Suppressor macrophage (primary cell): Measurements from ENCODE around the gene SSC4D.

Experiments used
- DNase-seq, 4 experiments: peaks; one replicate each; pipeline ENCODE4 v3.0.0-alpha.2; 2020 to 2022

SSC4D gene

GRCh38 chr7:76353744-76354143 lies 55.8 kb downstream of the SSC4D start:
- no peak for DNase-seq

GRCh38 chr7:76352193-76352592 lies 57.3 kb downstream of the SSC4D start:
- DNase-seq, result peak in 1 of 4 experiments; percentile 25

DNA sequence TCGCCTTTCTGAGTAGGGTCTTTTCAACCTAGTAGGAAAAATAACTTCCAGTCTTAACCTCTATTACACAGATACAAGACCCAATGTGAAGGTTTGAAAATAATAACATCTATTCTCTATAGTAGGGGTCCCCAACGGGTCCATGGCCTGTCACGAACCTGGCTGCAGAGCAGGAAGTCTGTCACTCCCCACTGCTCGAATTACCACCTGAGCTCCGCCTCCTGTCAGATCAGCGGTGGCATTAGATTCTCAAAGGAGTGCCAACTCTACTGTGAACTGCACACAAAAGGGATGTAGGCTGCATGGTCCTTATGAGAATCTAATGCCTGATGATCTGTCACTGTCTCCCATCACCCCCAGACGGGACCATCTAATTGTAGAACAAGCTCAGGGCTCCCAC lies 58.1 kb downstream of the SSC4D start:
- no peak for DNase-seq

- no peak for DNase-seq
Measured at GRCh38 chr7:76349313-76349885, 60.1 kb downstream of the SSC4D start.

GRCh38 chr7:76347710-76348109 lies 61.8 kb downstream of the SSC4D start:
- DNase-seq, result no peak

DNA sequence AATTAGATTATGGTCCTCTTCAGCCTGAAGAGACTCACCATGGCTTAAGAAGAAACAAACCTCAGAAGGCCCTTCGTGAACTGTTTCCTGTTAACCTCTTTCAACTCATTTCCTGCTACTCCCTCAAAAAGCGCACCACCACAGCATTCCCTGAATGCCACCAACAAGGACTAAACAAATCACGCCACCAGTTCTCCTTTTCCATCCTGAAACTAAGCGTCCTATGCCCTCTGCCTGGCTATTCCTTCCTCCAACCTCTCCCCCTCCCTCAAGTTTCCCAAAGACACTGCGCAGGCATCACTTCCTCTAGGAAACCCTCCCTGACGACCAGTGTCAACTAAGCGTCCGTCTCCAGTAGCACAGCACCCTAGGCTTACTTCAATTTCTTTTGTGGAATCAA lies 62.7 kb downstream of the SSC4D start:
- DNase-seq, result peak; percentile 56 to 71 (median 60)

DNA sequence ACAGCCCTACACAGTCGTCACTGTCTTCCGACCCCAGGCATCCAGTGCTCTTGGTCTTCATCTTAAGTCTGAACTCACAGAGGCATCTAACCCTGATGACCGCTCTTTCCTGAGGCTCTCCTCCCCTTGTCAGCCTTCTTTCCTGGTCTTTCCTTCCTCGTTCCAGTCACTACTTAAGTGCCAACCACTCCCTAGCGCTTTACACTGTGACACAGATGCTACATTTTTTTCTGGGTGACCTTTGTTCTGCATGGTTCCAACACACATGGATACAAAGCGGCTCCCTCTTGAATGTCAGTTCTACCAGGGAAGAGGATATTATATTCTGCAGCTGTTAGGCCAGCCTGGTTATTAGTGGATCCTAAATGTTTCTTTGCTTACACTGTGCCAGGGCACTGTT lies 63.4 kb downstream of the SSC4D start:
- no peak for DNase-seq

- DNase-seq, result no peak
Measured at GRCh38 chr7:76343931-76344321, 65.6 kb downstream of the SSC4D start.

DNA sequence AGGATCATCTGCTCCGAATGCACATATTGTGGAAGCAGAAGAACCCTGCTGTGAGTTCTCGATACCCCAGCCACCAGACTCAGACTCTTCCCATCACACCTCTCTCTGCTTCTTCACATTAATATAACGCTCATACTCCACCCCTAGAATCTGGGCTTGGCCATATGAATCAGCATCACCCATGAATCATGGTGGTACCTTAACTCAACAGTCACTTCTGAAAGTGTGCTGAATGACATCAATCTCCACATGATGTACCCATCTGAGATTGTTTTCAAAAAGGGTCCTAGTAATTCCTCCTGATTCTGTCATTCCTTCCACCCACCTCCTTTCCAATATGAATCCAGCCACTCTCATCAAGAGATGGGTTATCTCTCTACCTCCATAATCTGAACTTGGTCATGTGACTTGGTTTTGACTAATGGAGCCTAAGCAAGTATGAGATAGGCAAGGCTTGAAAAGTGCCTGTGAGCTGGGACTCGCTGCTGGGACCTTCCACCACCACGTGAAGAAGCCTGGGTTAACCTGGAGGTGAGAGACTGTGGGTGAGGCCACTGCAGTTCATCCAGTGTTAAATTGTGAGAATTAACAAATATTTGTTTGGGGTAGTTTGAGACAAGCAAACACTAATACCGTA lies 66.1 kb downstream of the SSC4D start:
- no peak for DNase-seq

GRCh38 chr7:76342222-76342621 lies 67.3 kb downstream of the SSC4D start:
- DNase-seq, result no peak

DNA sequence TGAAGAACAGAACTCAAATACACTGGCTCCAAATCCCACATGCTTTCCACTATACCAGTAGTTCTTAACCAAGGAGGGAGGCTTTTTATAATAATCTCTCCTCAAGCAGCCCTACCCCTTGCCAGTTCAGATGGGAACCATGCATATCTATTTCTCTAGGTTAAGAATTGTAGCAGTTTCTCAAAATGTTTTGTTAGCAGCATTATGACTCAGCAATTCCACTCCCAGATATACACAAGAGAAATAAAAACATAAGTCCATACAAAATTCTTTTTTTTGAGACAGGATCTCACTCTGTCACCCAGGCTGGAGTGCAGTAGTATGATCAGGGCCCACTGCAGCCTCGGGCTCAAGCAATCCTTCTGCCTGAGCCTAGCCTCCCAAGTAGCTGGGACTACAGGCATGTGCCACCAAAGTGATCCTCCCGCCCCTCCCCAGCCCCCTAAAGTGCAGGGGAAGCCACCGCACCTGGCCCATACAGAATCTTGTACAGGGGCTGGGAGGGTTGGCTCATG lies 68.8 kb downstream of the SSC4D start:
- no peak for DNase-seq
